ENCODE measurements around the gene STK24. TPM values are rescaled to one million over a fixed set of nuclear protein-coding genes. Genes with fewer than 3 reads are reported as not detected.
A peak's percentile ranks its signal among the peaks of the same experiment; 100 is the strongest.

The STK24 gene
- total RNA-seq, 2 donors from 2014 or later: 55.8 to 63.2 TPM

DNA sequence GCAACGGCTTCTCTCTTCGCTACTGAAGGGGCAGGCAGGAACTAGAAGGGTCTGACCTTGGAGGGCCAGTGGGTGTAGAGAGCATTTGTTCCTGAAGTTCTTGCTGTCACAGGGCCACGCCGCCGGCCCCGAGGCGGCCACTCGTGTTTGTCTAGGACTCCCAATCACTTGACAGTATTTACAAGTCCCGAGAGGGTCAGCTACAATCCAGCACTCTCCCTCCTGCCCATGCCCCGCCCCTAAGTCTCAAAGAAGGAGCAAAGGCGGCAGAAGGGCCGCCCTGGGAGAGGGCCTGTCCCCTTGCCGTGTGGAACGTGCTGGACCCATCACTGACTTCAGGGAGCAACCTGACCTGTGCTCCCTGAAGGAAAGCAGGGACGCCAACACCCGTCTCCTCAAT is 118.5 kb downstream of the STK24 start:
- peaks cover 0 to 51% of the 10 kb centered on the region in 2 donors for H3K4me1 ChIP-seq

GRCh38 chr13:98457053-98457452 is 119.9 kb downstream of the STK24 start:
- Histone ChIP-seq H3K27me3 (no peaks in the 10 kb centered on the region), H3K36me3 (peaks cover 61% of the 10 kb centered on the region), H3K9me3 (no peaks in the 10 kb centered on the region), H3K4me3 (no peak overlapping the region), H3K27ac (peak overlapping the region in 1 of 2 donors; percentile 75), H3K4me1 (peaks cover 0 to 49% of the 10 kb centered on the region in 2 donors)
- DNase-seq (ENCODE audit: low spot score): no peak
- TF ChIP-seq, protein P1, sequence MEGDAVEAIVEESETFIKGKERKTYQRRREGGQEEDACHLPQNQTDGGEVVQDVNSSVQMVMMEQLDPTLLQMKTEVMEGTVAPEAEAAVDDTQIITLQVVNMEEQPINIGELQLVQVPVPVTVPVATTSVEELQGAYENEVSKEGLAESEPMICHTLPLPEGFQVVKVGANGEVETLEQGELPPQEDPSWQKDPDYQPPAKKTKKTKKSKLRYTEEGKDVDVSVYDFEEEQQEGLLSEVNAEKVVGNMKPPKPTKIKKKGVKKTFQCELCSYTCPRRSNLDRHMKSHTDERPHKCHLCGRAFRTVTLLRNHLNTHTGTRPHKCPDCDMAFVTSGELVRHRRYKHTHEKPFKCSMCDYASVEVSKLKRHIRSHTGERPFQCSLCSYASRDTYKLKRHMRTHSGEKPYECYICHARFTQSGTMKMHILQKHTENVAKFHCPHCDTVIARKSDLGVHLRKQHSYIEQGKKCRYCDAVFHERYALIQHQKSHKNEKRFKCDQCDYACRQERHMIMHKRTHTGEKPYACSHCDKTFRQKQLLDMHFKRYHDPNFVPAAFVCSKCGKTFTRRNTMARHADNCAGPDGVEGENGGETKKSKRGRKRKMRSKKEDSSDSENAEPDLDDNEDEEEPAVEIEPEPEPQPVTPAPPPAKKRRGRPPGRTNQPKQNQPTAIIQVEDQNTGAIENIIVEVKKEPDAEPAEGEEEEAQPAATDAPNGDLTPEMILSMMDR (IDR thresholded peaks at IDR 0.05): no peak

More for the DNA sequence above, 118.5 kb downstream of the STK24 start:
- H3K4me3 ChIP-seq: no peak overlapping the region
- DNase-seq (ENCODE audit: low spot score): no peak
- peaks cover 60% of the 10 kb centered on the region for H3K36me3 ChIP-seq
- no peaks in the 10 kb centered on the region for H3K9me3 ChIP-seq
- H3K27me3 ChIP-seq: no peaks in the 10 kb centered on the region
- TF ChIP-seq, protein P1 (IDR thresholded peaks at IDR 0.05): no peak
- no peak overlapping the region for H3K27ac ChIP-seq

DNA sequence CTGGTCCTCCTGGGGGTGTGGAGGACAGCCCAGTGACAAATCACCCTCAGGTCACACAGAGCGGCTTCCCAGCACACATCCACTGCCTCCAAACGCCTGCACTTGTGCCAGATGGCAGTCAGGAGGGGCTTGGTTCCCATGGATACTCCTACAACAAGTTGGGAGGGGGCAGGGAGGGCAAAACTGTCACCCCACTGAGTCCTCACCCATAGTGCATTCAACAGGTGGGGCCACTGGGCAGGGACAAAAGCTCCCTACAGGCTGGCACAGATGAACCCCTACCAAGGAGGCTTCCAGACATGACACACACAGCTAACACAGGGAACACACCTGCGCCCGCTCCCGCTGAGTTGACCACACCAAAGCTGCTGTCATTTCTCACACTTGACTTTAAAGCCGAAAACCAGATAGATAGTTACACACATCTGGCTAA is 120.5 kb downstream of the STK24 start:
- DNase-seq (ENCODE audit: low spot score): no peak
- Histone ChIP-seq H3K4me3 (no peak overlapping the region), H3K36me3 (peaks cover 55% of the 10 kb centered on the region), H3K27ac (peak overlapping the region in 1 of 2 donors; percentile 75), H3K27me3 (no peaks in the 10 kb centered on the region), H3K4me1 (peaks cover 0 to 51% of the 10 kb centered on the region in 2 donors), H3K9me3 (no peaks in the 10 kb centered on the region)
- TF ChIP-seq, protein P1 (IDR thresholded peaks at IDR 0.05): no peak

GRCh38 chr13:98454389-98454881 is 122.5 kb downstream of the STK24 start:
- Histone ChIP-seq H3K9me3 (no peaks in the 10 kb centered on the region), H3K27me3 (no peaks in the 10 kb centered on the region), H3K27ac (peak overlapping the region; percentile 75 to 76), H3K36me3 (peaks cover 38% of the 10 kb centered on the region), H3K4me1 (peaks cover 0 to 70% of the 10 kb centered on the region in 2 donors), H3K4me3 (no peak overlapping the region)
- TF ChIP-seq, protein P1 (IDR thresholded peaks at IDR 0.05): no peak
- DNase-seq (ENCODE audit: low spot score): no peak

DNA sequence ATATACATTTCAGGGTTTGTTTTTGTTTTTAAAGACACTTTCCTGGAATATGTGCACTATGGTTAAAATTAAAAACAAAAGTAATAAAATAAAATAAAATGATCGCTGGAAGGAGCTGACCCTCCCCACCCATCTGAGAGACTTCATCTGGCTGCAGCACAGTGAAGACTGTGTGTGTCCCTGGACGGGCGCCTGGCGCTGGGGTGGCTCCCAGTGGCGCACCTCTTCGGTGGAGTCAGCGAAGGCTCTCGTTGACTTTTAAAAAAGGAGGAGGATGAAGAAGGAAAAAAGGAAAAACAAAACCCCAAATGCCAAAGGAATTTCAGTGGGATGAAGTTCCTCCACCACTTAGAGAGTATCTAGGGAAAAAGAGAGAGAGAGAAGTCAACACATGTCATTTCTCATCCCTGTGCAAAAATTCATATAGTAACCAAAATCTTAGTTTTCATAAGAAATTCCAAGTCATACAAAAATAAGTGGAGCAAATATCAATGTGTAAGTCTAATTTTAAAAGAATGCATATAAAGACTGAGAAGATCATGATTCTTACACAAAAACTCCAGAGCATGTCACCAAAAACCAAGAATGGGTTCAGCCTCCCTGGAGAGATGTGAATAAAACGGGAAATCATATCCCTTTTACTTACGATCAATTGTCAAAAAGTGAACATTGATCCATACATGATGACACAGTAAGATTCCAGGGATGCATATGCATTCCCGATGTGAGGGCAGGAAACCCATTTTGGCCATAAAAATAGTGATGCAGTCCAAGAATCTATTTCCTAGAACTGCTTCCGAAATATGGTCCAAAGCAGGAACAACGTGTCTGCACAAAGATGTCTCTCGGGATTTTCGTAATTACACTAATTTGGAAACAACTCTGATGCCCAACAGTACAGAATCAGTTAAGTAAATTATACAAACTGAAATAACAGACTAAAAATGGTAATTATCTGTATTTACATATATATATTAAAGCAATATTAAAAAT is 123.8 kb downstream of the STK24 start:
- H3K4me3 ChIP-seq: no peak overlapping the region
- H3K4me1 ChIP-seq: peaks cover 0 to 71% of the 10 kb centered on the region in 2 donors
- no peak for DNase-seq (ENCODE audit: low spot score)
- H3K36me3 ChIP-seq: peaks cover 31% of the 10 kb centered on the region
- H3K9me3 ChIP-seq: no peaks in the 10 kb centered on the region
- no peaks in the 10 kb centered on the region for H3K27me3 ChIP-seq
- TF ChIP-seq, protein P1 (IDR thresholded peaks at IDR 0.05): no peak
- H3K27ac ChIP-seq: peak overlapping the region in 1 of 2 donors; percentile 76

Measured in right atrium auricular region (tissue), 2 donors.